Keratinocyte (primary cell): ENCODE results near the gene TCP11.

Experiments used
- CTCF ChIP-seq, 3 experiments: IDR thresholded peaks in 1 of 3; conservative IDR thresholded peaks in 1 of 3; optimal IDR thresholded peaks in 1 of 3; 2 replicates in 2 of 3; 3 replicates in 1 of 3; pipeline versions ENCODE3 to v1.5.1; 2011; ENCODE audit warnings: low read length in 3 of 3, mild to moderate bottlenecking in 3 of 3, moderate library complexity in 2 of 3, control low read depth in 1 of 3, inconsistent platforms in 1 of 3; ENCODE audit not compliant: insufficient read depth in 2 of 3; ENCODE audit errors: extremely low read depth in 1 of 3
- EZH2 ChIP-seq: IDR thresholded peaks from one replicate; pipeline ENCODE4 v1.6.1; 2012; ENCODE audit warnings: inconsistent platforms, mild to moderate bottlenecking, low read length, moderate library complexity

DNA sequence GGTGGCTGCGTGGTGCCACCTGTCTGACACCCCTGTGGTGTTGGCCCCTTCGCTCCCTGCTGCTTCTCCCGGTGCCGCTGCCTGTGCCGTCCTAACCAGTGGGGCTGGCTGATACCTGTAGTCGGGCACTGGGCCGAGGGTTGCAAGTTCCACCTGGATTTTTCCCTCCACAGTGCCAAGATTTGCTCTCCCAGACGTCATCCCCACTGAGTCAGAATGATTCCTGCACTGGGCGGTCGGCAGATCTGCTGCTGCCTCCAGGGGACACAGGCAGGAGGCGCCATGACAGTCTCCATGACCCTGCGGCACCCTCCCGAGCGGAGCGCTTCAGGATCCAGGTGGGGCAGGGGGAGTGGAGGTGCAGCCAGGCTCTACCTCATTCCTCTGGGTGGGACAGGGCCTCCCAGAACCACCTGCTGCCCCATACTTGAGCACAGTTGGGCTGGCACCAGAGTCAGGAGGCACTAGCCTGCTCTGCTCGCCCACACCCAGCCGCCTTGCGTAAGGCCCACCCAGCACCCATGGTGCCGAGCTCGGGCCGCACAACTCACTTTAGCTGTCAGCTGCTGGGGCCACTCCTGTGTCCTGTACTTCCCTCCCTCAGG lies 60.2 kb downstream of the TCP11 start:
- peak in 2 of 3 experiments; percentile 45 to 51 for TF ChIP-seq CTCF (optimal IDR thresholded peaks at IDR 0.05 in 1 of 3, IDR thresholded peaks at IDR 0.05 in 1 of 3, conservative IDR thresholded peaks at IDR 0.05 in 1 of 3; ENCODE audit: extremely low read depth in 1 of 3, insufficient read depth in 2 of 3, low read length in 3 of 3)
- TF ChIP-seq EZH2, result no peak
